NOMO-1 treated with DMSO at 0.1 percent for 48 hours (cell line): ENCODE measurements around the gene PCSK4.
A peak's percentile ranks its signal among the peaks of the same experiment; 100 is the strongest.
"Not testable (repeated sequence)": the region's sequence is repeated elsewhere in the genome, so short reads cannot be mapped to it uniquely, and the experiment has no call there.

ENCODE experiments used
- DNase-seq: peaks from one replicate; lab custom pipeline; 2025; ENCODE audit not compliant: unreplicated experiment; lab: John Stamatoyannopoulos, UW

PCSK4 gene

DNA sequence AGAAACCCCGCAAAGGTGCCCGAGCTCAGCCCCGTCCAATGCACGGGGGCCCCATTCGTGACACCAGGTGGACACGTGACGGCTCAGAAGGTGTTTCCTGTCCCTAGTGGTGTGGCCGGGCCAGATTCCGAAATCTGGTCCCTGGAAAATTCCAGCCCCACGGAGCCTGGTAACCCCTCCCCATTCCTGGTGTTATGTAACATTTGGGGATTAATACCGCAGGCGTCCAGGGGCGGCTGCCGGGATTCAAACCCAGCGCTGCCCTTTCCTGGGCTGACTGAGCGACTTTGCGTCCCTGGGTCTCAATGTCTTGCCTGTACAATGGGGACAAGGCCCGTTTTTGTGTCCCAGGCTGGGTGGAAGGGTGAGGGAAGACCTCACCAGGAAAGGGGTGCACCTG, 32.7 kb upstream of the PCSK4 start:
- DNase-seq: no peak

DNA sequence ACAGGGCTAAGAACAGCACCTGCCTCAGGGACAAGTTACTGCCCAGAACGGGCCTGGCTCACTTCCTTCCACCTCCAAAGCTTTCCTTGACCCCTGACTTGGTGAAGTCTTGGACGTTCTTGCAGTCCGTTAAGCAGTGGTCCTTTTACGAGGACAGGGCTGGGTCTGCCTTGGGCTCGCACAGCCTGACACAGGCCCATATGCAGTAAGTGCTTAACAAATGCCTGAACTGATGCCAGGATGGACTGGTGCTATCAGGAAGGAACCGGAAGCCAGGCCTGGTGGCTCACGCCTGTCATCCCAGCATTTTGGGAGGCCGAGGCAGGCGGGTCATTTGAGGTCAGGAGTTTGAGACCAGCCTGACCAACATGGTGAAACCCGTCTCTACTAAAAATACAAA, 31.9 kb upstream of the PCSK4 start:
- no peak for DNase-seq

DNA sequence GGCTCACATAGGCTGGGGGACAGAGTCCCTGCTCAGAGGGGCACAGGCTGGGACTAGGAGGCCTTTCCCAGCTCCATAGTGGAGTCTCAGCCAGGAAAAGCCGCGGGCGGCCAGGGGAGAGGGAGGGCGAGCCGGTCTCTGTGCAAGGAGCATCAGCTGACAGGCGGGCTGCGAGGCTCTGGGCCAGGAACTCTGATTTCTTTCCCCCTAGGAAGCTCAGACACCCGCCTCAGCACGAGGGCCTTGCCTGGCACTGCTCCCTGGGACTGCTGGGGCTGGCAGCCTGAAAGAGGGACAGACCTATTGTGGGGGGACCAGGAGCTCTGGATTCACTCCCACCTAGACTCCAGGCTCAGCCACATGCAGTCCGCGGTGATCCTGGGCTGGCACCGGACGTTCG, 31.5 kb upstream of the PCSK4 start:
- no peak for DNase-seq

DNA sequence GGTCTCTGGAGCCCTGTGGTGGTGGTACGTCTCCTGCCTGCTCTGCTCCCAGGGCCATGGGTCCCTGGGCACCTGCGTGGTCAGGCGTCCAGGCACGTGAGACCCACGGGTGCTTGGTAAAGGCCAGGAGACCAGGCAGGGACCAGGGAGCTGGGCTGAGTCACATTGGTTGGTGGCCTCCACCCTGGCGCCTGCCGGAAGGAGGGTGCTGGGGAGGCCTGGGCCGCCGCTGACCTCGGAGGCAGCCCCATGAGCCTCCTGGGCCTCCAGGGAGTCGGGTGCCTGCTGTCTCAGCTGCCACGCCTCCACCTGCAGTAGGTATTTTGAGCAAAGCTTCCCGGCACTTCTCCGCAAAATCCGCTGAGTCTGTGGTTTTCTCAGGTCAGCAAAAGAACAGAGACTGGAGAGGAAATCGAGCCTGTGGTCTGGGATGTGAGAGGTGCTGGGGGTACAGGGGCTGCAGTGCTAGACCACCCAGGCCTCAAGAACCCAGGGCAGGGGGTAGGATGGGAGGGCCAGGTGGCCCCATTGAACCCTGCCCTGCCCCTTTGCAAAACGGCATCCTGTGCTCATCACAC, 30.1 kb upstream of the PCSK4 start:
- DNase-seq: no peak

DNA sequence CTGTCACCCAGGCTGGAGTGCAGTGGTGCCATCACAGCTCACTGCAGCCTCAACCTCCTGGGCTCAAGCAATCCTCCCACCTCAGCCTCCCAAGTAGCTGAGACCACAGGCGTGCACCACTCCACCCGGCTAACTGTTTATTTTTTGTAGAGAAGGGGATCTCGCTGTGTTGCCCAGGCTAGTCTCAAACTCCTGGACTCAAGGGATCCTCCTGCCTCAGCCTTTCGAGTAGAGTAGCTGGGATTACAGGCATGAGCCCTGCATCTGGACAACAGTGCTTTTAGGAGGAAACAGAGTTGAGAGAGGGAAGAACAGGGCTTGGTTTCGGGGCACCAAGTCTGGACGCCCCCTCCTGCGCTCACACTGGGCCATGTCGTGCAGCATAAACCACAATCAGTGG, 29.7 kb upstream of the PCSK4 start:
- not testable (repeated sequence) for DNase-seq

DNA sequence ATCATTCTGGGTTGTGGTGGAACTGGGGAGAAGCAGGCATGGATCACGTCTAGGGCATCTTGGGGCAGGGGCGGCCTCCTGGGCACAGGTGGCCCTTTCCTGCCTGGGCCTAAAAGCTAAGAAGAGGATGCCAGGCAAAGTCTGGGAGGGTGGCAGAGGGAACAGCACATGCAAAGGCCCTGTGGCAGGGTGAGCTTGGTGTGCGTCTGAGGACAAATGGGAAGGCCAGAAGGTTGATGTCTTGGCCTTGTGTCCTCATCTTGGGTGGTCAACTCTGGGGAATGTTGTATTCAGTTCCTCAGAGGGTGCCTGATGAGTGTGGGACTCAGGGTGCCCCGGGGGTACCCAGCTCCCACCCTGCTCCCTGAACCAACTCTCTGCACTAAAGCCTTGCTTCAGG, 28.3 kb upstream of the PCSK4 start:
- no peak for DNase-seq

DNA sequence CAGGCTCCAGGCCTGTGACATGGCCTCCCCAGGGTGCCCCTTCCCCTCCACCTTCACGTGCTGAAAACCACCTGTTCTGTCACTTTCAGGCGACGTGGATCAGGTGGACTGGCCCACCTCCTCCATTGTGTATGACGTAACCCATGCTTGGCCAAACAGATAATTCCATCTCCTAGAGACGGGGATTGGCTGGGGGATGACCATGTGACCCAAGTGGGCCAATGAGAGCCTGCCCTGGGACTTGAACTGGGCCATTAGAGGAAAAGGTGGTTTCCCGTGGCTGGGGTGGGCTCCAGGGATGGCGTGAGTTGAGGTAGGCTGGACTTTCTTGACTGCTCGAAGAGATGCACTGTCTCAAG, 26.2 kb upstream of the PCSK4 start:
- no peak for DNase-seq

DNA sequence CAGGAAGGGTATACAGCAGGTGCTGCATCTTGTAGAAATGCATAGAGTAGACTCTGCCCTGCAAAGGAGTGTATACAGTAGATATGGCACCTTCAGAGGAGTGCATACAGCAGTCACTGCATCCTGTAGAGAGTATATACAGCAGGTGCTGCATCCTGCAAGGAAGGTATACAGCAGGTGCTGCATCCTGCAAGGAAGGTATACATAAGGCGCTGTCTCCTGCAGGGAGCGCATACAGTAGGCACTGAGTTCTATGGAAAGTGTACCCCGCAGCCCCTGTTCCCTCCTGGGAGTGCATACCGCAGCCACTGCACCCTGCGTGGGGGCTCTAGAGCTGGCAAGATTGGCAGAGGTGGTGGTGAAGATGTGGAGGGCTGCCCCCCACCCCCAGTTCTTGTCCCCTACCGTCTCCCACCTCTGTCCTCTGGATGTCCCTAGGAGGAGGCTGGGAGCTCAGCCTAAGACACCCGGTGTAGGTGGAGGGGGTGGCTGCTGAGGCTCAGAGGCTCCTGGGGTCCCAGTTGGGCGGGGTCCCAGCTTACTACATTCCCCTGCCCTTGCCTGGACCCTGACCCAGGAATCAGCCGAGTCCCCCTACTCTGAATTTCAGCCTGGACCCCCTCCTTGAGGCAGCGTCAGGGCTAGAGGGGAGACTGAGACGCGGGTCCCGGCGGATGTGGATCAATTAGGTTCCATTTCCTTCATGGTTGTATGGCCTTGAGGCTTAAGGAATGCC, 25.0 kb upstream of the PCSK4 start:
- DNase-seq: no peak

DNA sequence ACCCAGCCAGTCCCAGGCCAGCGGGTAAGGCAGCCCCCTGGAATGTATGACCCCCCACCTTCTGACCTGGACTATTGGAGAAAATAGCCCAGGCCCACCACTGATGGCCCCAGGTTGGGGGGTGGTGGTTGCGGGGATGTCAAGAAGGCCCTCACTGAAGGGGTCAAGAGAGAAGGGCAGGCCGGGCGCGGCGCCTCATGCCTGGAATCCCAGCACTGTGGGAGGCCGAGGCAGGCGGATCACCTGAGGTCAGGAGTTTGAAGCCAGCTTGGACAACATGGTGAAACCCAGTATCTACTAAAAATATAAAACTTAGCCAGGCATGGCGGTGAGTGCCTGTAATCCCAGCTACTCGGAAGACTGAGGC, 24.1 kb upstream of the PCSK4 start:
- no peak for DNase-seq

DNA sequence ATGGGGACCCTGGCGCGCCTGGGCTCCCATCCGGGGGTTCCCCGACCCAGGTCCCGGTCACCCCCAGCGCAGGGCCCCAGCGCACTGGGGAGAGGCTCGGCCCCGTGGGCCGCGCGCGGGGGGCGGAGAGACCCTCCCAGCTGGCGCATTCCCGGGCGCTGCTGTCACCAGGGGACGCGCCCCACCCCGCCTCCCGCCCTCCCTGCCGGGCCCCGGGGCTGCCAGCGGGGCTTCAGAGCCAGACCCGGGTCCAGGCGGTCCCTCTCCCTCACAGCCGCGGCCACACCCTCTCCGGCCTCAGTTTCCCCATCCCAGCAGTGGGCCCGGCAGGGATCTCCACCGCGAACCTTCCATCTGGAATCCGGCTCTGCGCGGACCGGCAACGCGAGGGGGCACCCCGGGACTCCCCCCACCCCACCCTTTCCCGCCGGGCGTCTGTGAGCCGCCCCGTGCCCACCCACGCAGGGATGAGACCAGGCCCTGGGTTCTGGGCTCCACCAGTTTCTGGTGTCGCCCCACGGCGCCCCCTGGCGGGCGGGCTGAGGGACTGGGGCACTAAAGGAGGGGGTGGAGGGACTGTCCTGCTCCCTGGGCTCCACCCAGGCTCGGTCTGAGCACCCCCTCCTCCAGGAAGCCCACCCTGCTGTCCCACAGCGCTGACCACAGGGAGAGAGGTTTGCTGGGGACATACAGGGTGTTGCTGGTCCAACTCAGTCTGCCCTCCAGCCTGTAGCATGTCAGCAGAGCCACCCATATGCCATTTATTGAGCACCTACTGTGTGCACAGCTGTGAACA, 23.5 kb upstream of the PCSK4 start:
- peak; percentile 61 for DNase-seq

DNA sequence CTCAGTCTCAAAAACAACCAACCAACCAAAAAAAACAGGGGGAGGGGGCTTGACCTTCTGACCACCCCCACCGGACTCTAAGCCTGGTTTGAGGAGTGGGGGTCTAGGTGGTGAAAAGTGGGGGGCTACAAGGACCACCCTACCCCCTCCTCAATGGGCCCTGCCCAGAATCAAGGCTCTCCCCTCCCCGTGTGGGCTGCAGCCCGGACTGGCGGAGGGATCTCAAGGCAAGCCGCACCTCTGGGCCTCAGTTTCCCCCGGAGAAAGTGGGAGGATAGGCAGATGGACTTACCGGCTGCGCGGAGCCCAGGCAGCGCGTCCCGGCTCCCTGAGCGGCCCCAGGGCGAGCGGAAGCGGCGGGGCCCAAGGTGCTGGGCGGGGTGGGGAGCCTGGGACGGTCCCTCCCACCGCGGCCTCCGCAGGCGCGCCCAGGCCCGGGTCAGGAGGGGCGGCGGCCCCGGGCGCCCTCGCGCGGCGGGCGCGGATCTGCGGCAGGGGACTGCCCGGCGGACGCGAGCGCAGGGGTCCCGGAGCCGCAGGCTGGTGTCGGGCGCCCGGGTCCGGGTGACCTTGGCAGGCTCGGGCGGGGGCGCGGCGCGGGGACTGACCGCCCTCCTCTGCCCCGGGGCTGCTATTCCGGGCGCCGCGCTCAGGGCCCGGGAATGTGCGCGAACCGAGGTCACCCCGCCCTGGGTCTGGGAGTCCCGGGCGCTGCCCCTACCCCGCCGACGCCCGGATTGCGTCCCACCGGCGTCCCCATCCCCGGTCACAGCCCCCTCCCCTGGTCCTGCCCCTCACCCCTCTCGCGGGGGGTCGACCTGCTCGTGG, 22.7 kb upstream of the PCSK4 start, which contains the start of gene ADAMTSL5:
ADAMTSL5 (minus strand) TSS at position 349 of the 828 bp plus-strand sequence. CDS start 2,076 bp downstream, outside the sequence.
- DNase-seq: peak; percentile 70

DNA sequence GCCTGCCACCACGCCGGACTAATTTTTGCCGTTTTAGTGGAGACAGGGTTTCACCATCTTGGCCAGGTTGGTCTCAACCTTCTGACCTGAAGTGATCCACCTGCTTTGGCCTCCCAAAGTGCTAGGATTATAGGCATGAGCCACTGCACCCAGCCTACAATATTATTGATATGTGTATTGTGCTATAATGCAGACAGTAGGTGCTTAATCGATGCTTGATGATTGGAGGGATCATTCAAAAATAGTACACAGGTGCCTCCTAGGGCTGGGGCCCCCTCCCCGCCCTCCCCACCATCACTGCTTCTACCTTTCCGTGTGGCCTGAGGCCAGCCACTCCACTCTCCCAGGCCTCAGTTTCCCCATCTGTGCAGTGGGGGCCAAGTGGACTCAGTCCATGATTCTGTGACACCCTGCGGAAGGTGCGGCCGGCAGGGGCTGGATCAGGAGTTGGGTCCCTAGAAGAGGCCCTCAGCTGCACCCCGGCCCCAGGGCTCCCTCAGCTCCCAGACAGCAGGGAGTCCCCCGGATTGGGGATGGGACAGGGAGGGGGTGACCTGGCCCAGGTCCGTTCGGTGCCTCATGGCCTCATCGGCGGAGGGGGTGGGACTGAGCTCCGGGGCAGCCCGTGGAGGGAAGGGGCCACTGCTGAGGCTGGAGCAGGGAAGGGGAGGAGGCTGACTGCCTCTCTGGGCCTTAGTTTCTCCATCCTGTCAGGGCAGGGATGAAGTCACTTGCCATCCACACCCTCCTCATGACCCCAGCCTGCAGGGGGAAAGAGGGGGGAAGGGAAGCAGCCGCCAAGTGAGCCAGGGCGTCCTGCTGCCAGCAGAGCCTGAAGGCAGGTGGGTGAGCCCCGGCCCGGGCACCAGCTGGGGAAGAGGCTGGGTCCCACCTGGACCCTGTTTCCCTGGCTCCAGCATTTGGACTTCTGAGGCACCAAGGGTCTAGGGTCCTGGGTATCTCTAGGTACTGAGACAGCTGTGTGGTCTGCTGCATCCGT, 21.5 kb upstream of the PCSK4 start:
- no peak for DNase-seq

DNA sequence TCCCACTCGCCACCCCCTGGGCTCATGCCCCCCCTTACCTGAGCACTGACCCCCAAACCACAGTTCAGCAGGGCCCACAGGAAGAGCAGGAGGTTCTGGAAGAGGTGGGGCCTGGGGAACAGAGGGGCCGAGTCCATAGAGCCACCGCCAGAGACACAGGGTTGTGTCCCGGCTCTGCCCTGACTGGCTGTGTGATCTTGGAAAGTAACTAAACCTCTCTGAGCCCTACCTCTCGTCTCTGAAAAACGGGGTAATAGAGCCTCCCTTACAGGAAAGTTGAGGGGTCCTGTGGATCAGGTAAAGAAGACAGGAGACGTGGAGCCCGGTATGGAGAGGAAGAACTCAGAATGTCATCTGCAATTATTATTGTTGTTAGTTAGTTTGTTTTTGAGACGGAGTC, 20.7 kb upstream of the PCSK4 start:
- no peak for DNase-seq

DNA sequence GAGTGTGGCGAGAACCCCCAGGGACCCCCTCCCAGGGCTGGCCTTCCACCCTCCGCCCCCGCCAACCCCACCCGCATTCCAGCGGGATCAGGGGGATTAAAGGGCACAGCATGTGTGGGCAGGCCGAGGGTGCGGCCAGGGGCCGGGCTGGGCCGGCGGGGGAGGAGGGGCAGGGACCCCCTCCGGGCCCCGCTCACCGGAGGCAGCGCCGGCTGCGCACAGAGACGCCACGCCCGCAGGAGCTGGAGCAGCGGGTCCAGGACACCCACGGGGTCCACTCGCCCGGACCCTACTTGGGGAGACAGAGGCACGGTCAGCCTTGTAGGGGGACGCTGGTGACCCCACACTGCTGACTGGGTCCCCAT, 20.3 kb upstream of the PCSK4 start:
- no peak for DNase-seq

DNA sequence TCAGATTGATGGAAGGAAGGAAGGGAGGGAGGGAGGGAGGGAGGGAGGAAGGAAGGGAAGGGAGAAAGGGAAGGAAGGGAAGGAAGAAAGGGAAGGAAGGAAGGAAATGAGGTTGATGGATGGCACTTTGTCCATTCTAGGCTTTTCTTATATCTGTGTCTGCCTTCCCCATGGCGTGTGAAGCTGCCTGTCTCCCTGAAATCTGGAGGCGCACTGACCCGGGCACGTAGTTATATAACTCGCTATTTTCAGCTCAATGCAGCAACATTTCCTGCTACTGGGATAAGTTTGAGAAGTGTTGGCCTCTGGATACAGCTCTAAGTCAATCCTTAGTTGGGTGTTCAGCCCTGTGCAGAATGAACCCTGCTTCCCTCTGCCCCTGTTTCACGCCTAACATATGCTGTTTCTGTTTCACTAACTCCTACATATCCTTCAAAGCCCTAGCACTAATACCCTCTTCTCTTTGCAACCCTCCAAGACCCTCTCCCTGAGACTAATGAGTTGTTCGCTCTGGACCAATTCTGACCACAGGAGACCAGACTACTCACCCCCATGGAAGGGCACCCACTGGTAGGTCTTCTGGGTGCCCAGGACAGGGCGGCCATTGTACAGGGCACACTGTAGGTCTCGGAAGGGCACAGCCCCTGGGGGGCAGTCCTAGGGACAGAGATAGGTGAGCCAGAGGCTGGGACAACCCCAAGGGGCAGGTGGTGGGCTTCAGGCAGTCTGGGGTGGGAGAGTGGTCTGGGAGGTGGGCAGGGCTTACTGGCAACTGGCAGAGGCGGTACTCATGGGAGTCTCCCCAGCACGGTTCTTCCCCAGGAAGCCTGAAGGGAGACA, 19.7 kb upstream of the PCSK4 start:
- DNase-seq: no peak

DNA sequence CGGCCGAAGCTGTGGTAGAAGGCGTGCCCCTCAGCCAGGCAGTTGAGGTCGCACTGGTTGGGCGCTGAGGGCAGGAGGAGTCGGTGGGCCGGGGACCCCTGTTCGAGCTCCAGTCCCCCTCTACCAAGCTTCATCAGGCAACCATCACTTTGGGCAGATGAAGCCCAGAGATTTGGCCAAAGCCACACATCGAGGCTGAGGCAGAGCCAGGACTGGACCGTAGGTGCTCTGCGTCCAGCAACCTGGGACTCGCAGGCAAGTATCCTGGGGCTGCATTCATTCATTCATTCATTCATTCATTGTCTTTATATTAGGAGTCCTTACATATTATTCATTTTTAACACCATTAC, 18.3 kb upstream of the PCSK4 start:
- DNase-seq: no peak

DNA sequence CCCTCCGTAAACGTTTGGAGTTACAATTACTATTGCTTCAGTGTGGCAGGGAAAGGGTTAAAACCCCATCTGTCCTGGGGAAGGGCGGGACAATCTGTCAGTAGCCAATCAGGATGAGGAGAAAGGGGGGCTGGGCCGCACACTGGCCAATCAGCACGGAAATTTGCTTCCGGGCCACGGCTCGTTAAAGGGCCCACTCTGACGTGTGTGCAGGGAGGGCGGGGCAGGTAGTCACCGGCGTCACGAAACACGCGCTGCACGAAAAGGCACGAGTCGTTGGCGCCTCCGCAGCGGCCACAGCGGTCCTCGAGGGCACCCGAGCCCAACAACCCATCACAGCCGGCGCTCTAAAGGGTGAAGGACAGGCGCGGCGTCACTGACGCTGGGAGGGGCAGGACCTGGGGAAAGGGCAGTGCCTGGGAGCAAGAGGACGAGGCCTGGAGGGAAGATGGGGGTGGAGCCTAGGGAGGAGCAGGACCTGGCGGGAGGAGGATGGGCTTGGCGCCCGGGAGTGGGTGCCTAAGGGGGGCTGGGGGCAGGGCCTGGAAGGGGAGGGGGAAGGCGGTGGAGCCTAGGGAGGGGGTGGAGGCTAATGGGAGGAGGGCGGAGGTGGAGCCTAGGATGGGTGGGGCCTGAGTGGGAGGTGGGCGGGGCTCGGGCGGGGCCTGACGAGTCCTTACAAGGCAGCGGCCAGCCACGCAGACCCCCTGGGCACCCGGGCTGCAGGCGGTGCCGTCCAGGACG, 17.8 kb upstream of the PCSK4 start:
- peak; percentile 85 for DNase-seq

DNA sequence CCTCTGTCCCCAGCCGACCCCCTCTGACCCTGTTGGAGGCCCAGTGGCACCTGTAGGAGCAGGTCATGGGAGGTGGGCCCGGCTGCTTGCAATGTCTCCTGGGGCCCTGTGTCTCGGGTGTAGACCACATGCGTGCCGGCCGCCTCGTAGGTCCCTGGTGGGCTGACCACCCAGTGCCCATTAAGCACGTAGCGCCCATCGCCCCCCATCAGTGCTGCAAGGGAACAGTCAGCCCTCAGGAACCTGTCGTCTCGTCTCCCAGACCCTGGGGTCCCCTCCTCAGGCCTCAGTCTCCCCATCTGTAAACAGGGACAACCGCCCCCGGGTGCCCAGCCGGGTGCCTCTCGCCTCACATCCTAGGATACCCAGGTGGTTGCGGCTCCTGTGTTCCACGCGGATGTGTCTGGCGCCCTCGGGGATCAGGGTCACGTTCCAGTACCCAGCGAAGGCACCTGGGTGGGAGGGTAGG, 17.1 kb upstream of the PCSK4 start:
- no peak for DNase-seq
